Stimulated activated CD4-positive, alpha-beta T cell treated with anti-CD3 and anti-CD28 coated beads, TNF-alpha, amount 100 ng/mL, for 24 hours (primary cell): Measurements from ENCODE around the gene HSPG2.
"Not testable (repeated sequence)": the region's sequence is repeated elsewhere in the genome, so short reads cannot be mapped to it uniquely, and the experiment has no call there.

Source experiments
- DNase-seq, 3 experiments: peaks; one replicate each; pipeline ENCODE4 v3.0.0-alpha.2; 2020; ENCODE audit warnings: low read depth in 3 of 3

HSPG2 gene

GRCh38 chr1:21912038-21912758 lies 24.9 kb downstream of the HSPG2 start:
- DNase-seq, result no peak

DNA sequence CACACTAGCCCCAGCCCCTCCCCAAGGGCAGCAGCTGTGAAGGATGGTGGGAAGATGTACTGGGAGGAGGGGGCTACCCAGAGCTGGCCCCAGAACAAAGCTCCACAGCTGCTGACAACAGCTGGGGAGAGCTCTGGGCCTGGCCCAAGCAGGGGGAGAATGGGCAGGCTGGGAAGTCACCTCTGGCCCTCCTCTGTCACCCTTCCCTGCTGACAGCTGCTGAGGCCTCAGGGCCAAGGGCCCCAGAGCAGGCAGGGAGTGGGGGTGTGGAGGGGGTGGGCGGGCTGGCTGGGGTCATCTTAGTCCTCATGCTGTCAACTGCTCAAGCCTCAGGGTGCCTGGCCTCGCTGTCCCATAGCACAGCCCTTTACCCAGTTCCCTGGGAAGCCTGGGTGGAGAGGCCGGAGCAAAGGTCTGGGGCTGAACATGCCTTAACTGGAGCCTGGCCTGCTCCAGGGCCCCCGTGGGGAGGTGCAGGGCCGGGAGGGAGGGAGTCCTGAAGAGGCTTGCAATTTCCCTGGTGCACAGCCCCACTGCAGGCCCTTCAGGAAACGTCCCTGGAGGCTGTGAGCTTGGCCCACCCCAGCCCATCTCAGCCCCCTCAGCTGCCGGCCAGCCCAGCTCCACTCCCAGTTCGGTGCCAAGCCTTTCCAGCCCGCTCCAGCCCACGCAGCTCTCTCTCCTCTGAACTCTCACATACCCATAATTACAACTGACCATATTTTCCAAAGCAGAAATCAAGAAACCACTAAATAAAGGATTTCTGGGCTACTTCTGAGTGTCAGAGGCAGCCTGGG lies 25.7 kb downstream of the HSPG2 start:
- DNase-seq, result no peak

GRCh38 chr1:21910558-21911204 lies 26.4 kb downstream of the HSPG2 start:
- no peak for DNase-seq

DNA sequence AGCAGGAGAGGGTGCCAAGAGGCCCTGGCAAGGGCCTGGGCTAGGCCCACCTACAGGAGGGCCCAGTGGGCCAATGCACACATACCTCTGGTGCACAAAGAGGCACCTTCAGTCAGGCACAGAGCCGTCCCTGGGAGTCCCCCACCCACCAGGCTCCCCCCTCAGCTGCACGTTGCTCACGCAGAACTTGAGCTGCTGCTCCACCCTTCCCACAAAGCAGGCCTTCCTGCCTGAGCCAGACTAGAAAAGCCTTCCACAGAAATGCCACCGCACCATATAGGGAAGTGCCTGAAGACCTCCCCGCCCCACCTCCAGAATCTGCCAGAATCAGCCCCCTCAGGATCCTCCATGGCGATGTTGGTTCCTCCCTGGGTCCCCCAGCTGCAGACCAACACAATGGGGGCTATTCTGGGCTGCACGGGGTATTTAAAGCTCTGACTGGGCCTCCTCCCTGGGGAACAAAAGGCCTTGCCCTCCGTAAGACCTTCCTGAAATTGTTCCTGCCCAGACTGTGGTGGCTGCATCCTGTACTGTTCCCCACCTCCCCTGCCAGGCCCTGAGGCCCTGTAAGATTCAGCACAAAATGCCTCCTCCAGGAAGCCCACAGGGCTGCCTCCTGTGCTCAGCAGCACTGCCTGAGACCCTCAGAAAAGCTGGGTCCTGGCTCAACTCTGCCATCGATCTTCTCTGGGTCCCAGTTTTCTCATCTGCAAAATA lies 27.2 kb downstream of the HSPG2 start:
- DNase-seq, result peak in 2 of 3 experiments; percentile 9 to 56

GRCh38 chr1:21909286-21909759 lies 27.8 kb downstream of the HSPG2 start:
- DNase-seq, result no peak

DNA sequence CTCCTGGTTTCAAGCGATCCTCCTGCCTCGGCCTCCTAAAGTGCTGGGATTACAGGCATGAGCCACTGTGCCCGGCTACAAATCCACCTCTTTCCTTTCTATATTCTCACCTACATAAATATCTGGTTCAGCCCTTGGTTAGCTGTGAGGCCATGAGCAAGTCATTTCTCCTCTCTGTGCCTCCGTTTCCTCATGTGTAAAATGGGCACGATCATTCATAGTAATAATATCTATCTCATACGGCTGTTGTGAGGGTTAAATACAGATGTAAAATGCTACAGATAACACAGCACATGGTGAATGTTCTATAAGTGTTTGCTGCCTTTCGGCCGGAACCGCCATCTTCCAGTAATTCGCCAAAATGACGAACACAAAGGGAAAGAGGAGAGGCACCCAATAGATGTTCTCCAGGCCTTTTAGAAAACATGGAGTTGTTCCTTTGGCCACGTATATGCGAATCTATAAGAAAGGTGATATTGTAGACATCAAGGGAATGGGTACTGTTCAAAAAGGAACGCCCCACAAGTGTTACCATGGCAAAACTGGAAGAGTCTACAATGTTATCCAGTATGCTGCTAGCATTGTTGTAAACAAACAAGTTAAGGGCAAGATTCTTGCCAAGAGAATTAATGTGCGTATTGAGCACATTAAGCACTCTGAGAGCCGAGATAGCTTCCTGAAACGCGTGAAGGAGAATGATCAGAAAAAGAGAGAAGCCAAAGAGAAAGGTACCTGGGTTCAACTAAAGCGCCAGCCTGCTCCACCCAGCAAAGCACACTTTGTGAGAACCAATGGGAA lies 29.2 kb downstream of the HSPG2 start:
- not testable (repeated sequence) for DNase-seq

DNA sequence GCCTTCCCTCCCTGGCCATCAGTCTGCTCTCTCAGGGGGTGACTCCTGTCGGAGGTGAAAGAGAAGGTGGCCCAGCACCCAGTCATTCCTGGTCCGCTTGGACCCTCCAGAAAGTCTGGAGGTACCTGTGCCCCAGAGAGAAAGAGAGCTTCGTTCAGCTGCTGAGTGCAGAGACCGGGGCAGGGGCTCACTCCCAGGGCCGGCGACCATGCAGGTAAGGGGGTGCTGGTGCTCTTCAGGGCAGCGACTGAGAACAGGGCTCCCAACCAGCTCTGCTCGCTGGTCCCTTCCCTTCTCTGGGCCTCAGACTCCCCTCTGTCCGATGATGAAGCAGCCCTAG lies 30.1 kb downstream of the HSPG2 start:
- DNase-seq, result no peak

- DNase-seq, result no peak
Observed at GRCh38 chr1:21906173-21907078, 30.7 kb downstream of the HSPG2 start.

DNA sequence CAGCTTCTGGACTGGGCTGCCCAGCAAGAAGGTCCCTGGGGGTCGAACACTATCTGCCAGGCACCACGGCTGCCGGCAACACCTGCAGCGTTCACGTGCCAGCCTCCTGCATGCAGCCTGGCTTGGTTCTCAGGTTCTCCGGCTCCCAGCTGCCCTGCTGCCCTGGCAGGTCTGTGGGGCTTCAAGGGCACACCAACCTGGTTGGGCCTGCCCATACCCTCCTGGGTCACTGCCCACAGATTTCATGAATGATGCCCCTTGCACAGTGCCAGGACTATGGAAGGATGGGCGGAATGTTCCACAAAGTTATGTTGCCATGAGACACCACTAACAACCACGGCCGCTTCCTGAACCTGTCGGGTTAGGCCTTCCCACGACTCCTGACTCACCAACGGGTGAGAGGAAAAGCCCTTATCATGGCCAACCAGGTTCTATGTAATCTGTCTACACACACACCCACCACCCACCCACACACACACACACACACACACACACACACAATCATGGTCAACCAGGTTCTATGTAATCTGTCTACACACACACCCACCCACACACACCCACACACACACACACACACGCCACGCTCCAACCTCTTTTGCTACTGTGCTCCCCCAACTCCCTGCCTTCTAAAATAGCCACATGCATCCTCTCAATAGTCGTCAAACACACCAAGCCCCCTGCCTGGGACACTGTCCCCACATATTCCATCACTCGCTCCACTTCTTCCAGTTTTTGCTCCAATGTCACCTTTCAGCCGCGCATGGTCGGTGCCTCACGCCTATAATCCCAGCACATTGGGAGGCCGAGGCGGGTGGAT lies 32.2 kb downstream of the HSPG2 start:
- DNase-seq, result peak in 1 of 3 experiments; percentile 21

GRCh38 chr1:21904454-21904703 lies 32.7 kb downstream of the HSPG2 start:
- no peak for DNase-seq

DNA sequence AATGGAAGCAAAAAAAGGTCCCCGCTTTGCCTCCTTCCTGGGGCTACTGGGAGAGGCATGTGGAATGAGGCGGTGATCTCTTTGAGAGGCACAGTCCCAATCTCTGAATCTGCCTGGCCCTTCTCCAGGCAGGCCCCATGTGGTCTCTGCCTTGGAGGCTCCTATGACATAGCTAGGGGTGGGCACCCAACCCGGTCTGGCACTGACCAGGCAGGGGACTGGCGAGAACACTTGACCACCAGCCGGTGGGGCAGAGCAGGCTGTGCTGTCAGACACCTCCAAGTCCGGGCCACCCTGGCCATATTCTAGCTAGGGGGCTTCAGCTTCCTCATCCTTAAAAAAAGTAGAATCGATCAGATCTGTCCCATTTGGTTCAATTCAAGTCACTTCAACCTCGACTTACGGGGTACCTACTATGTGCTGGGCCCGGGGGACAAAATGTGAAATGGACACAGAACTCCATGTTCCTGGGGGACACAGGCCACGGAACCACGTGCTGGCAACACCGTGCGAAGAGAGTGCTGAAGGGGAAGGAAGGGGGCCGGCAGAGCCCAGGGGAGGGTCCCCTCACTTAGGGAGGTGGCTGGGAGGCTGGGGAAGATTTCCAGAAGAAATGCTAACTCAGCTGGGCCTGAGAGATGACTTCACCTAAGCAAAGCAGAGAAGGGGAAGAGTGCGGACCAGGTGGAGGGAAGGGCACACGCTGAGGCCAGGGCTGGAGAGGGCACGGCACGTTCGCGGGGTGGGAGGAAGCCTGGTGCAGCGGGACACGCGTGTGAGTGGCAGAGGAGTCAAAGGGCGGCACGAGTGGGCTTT lies 33.3 kb downstream of the HSPG2 start:
- no peak for DNase-seq

GRCh38 chr1:21902026-21903012 lies 34.8 kb downstream of the HSPG2 start:
- DNase-seq, result no peak

DNA sequence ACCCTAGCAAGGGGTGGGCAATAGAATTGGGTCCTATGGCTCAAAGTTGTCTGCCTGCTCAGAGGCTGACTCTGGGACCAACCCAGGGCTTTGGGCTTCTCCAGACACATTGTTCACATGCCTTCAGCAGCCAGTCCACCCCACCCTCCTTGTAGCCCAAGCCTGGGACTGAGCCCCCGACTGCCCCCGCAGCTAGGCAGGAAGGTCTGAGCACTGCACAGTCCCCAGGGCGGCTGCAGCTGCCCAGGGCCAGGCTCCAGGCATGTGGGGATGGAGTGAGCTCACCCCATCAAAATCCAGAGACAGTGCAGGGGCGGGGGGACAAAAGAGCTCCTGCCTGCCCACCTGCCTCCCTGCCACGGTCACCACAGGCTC lies 35.6 kb downstream of the HSPG2 start:
- DNase-seq, result no peak

GRCh38 chr1:21900766-21901472 lies 36.2 kb downstream of the HSPG2 start:
- DNase-seq, result no peak

DNA sequence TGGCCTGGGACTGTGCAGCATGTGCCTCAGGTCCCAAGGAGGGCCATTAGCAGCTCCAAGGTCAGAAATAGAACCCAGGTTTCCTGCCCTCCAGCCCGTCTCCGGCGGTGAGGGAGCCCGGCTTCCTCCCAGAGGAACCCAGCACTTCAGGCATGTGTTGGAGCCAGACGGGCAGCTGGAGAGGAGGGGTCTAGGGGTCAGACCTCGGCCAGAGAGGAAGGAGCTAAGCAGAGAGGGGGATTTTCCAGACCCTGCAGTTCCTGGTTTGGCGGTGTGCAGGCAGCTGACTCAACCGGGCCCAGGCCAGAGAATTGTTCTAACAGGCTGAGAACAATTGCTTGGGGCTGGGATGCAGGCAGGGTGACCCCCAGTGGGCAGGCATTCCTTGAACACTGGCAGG lies 37.1 kb downstream of the HSPG2 start:
- DNase-seq, result no peak

DNA sequence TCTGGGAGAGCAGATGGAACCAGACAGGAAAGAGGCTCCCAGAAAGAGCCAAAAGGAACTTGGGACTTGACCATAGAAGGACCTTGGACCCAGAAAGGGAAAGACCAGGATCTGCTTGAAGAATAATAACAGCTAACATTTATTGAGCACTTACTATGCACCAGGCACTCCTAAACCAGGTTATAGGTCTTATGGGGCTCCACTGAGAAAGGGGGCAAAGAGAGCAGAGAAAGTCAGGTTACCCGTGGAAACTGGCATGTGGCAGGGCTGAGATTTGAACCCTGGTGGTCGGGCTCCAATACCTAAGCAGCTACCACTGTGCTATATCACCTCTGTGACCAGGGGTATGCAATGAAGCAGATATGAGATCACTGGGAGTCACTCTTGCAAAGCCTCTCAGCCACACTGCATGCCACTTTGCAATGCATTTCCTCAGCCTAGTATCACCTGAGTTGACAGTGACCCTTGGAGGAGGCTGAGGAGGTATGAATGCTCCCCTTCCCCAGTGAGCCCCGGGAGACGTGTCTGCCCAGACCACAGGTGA lies 37.8 kb downstream of the HSPG2 start:
- DNase-seq, result no peak
